Neural progenitor cell (in vitro differentiated cells): ENCODE measurements around the gene LRRC1.

ENCODE experiments used
- EZH2phosphoT487 ChIP-seq: fragments of 200-600 bp; sonication (generic); IDR thresholded peaks from 2 replicates; pipeline ENCODE4 v1.6.1; 2017; ENCODE audit warnings: antibody characterized with exemption
- TF ChIP-seq, protein P1 (sequence below): fragments of 200-600 bp; sonication (generic); IDR thresholded peaks from 2 replicates; pipeline ENCODE4 v1.5.1; 2017; ENCODE audit warnings: antibody characterized with exemption, mild to moderate bottlenecking

DNA sequence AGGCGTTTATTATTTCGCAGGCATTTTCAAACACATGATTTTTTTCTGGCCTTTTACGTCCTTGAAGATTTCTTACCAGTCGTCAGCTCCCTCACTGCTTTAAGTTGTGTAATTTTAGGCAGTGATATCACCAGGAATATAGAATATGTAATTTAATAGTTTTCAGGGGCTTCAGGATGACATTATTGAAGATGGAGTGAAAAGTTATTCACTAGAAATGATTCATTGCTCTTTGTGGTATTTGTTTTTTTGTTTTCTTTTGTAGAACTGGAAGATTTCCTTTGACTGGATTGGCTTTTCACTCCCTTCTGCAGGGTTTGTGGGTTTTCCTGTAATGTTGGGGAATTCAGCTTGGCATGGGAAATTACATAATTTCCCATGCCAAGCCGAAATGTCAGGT, 2.0 kb downstream of the LRRC1 start:
- TF ChIP-seq EZH2phosphoT487, result no peak
- TF ChIP-seq, protein P1, sequence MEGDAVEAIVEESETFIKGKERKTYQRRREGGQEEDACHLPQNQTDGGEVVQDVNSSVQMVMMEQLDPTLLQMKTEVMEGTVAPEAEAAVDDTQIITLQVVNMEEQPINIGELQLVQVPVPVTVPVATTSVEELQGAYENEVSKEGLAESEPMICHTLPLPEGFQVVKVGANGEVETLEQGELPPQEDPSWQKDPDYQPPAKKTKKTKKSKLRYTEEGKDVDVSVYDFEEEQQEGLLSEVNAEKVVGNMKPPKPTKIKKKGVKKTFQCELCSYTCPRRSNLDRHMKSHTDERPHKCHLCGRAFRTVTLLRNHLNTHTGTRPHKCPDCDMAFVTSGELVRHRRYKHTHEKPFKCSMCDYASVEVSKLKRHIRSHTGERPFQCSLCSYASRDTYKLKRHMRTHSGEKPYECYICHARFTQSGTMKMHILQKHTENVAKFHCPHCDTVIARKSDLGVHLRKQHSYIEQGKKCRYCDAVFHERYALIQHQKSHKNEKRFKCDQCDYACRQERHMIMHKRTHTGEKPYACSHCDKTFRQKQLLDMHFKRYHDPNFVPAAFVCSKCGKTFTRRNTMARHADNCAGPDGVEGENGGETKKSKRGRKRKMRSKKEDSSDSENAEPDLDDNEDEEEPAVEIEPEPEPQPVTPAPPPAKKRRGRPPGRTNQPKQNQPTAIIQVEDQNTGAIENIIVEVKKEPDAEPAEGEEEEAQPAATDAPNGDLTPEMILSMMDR, result no peak
